ENCODE results near the gene DLX6. TPM values are rescaled to one million over a fixed set of nuclear protein-coding genes. Genes with fewer than 3 reads are reported as not detected.

The DLX6 gene
- total RNA-seq, 2 experiments from 2014 or later = not detected

Other genes starting within 250 kb of the DLX6 start
- not detected for gene DLX5, start 19.3 kb downstream of the DLX6 start, total RNA-seq
- gene SDHAF3, start 112.1 kb downstream of the DLX6 start, total RNA-seq = 10 to 100 TPM; 41.1 to 43.0 TPM

Measured in activated CD8-positive, alpha-beta T cell treated with anti-CD3 and anti-CD28 coated beads for 36 hours (primary cell).